HG02763 (cell line): ENCODE results near the gene HNF4A.

ENCODE experiments used
- ATAC-seq: cut with Tn5 transposase; IDR thresholded peaks from one replicate; pipeline ENCODE4 v1.9.1; 2021; ENCODE audit warnings: mild to moderate bottlenecking, moderate library complexity; ENCODE audit not compliant: unreplicated experiment

HNF4A gene

DNA sequence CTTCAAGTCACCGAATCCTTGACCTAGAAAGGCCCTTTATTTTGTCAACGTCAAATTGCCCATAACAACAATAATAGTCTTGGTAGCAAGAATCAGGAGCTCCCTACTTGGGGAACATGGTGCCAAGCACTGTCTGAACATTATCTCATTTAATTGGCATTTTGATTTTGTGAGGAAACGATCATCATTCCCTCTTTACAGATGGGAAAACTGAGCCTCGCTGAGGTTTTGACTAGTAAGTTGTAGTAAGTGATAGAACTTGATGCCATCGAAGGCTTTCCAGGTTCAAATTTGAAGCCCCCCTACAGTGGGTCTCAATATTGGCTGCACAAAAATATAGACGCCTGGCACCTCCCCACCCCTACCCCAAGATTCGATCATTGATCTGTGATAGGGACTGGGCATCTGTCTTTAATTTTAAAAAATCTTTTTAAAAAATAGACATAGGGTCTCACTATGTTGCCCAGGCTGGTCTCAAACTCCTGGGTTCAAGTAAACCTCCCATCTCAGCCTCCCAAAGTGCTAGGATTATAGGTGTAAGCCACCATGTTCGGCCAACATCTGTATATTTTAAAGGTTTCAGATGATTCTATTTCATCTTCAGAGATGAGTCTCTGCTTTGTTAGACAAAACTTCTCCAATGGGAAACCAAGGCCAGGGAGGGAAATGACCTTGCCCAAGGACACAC, 36.7 kb downstream of the HNF4A start:
- ATAC-seq = no peak

GRCh38 chr20:44392776-44393607, 37.5 kb downstream of the HNF4A start:
- ATAC-seq = no peak

DNA sequence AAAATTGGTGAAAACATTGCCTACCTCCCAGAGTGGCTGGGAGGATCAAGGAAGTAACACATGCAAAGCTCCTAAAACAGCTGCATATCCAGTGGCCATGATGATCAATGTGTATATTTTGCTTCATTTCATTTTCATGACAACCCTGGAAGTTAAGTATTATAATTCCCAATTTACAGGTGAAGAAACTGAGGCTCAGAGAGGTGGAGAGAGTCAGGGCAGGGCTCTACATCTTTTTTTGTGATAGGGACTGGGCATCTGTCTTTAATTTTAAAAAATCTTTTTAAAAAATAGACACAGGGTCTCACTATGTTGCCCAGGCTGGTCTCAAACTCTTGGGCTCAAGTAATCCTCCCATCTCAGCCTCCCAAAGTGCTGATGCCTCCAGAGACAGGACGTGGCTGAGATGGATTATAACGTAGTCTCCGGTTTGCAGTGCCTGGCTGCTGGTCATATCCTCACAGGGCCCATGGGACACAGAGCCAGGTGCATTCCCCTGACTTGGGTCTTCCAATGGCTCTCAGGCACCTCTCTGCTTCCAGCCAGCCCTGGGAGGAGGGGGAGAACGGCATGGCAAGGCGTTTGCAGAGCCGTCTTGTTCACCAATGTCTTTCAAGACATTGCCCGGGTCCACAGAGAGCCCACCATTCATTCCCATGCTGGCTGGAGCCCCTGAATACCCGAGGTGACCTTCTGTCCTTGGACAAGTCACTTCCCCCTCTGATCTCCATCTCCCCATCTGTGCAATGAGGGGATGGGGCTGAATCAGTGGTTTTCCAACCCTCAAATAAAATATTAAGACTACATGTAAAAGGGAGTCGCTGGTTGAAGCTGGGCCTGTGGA, 38.3 kb downstream of the HNF4A start:
- ATAC-seq = no peak

DNA sequence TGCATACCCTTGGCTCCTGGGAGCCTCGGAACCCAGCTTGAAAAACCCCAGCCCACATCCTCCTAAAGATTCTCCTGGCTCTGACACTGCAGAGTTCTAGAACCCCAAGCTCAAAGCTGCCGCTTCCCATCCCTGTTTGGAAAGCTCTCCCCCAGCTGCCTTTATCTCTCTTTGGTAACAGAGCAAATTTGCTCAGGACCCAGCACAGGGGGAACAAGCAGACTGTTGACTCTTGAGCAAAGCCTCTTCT, 38.9 kb downstream of the HNF4A start:
- ATAC-seq = no peak

GRCh38 chr20:44394702-44395460, 39.4 kb downstream of the HNF4A start:
- no peak for ATAC-seq

DNA sequence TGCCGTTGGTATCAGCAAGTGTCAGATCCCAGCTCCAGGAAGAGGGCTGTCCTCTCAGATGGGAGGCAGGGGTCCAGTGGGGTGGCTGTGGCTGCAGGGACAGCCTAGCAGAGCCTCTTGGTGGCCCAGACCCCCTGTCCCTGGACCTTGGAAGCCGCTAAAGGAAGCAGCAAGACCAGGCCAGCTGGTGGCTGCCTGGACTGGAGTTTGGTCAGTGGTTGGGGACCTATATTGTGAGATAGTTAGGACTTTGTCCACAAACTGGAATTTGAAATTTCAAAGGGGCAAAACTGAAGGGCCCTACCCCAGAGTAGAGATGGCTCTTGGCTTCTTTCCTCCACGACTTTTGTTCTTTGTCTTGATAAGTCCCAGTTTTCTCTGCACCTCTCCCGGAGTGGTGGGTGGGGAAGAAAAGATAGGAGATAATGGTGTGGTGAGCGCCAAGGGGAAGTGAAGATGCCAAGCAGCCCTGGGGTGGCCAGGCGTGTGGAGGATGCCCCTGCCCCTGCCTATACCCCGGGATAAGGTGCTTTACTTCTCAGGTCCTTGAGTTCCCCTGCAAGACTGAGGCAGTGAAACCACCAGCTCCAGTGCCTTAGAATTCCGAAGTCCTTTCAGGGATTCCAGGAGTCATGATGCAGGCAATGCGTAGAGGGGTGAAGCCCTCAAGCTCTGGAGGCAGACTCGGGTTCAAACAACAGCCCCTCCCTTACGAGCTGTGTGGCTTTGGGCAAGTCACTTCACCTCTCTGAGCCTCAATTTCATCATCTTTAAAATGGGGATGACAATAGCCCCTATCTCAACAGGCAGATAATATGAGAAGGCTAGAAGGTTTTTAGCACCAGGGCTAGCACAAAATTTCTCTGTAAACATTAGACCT, 40.2 kb downstream of the HNF4A start:
- ATAC-seq = no peak

GRCh38 chr20:44396369-44397130, 41.1 kb downstream of the HNF4A start:
- no peak for ATAC-seq

DNA sequence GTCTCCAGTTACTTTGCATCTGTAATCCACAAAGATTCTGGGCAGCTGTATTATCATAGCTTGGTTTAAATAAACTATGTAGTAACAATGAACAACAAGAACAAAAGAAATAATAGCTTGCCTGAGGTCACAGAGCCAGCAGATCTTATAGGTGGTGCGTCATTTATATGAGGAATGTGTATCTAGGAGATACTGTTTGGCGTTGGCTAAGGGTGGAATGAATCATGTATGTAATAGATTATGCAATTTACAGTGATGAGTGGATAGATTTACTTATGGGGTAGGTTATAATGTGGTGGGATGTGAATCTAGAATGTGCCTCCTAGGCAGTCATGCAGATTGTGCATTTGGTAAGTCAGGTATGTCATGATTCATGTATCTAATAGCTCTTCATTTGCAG, 42.8 kb downstream of the HNF4A start:
- ATAC-seq = no peak

- no peak for ATAC-seq
These were observed 43.9 kb downstream of the HNF4A start for GRCh38 chr20:44399446-44399845.

DNA sequence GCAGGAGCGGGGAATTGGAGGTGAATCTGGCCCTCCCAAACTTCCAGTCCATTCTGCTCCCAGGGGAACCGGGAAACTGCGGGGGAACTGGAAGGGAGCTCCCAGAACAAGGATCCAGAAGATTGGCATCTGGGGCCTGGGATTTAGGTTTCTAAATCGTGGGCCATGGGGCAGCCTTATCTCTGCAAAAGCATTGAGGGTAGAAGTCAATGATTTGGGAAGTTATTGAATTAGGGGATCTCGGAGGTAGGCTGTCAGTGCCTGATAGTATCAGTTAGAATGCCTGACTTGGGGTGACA, 45.1 kb downstream of the HNF4A start:
- ATAC-seq = no peak

DNA sequence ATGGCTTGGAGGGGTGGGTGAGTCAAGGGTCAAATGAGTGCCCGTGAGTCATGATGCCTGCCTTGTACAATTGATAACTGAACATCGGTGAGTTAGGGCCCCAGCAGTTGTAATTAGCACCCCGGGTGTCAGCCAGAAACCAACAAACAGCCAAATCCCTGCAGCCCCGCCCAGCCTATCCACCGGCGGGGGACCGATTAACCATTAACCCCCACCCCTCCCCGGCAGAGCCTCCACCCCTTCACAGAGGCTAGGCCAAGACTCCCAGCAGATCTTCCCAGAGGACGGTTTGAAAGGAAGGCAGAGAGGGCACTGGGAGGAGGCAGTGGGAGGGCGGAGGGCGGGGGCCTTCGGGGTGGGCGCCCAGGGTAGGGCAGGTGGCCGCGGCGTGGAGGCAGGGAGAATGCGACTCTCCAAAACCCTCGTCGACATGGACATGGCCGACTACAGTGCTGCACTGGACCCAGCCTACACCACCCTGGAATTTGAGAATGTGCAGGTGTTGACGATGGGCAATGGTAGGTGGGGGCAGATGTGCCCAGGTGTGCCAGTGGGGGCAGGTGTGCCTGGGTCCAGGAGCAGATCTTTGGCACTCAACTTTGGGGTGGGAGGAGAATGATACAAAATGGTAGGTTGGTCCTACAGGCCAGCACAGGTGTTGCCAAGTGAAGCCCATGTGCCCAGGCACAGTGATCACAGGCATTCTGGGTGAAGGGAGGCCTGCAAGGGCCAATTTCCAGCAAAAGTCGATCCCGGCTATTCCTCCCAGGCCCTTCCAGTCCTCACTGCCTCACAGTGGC, 45.7 kb downstream of the HNF4A start:
- no peak for ATAC-seq

DNA sequence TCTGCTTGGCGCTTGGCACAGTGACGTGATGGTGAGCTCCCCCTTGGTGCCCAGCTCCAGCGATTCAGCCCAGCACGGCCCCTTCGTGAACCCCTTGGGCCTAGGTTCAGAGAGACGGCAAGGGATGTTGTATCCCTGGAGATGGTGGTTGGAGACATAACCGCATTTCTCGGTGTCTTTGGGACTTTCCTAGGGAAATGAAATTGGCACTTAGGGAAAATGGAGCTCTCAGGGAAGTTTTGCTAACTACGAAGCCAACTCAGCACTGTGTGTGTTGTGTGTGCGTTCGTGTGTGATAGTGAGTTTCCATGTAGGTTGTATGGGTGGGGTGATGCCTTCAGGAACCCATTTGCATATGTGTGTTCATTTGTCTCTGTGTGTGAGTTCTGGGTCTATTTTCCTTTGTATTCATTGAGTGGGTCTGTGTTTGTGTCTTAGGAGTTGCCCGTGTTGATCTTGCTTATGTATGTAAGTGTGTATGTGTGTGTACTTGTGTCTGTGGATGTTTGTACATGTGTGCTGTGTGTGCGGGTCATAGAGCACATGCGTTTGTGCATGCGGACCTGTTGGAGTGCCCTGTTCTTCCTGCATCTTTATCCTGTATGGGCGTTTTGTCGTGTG, 46.4 kb downstream of the HNF4A start:
- ATAC-seq = no peak

DNA sequence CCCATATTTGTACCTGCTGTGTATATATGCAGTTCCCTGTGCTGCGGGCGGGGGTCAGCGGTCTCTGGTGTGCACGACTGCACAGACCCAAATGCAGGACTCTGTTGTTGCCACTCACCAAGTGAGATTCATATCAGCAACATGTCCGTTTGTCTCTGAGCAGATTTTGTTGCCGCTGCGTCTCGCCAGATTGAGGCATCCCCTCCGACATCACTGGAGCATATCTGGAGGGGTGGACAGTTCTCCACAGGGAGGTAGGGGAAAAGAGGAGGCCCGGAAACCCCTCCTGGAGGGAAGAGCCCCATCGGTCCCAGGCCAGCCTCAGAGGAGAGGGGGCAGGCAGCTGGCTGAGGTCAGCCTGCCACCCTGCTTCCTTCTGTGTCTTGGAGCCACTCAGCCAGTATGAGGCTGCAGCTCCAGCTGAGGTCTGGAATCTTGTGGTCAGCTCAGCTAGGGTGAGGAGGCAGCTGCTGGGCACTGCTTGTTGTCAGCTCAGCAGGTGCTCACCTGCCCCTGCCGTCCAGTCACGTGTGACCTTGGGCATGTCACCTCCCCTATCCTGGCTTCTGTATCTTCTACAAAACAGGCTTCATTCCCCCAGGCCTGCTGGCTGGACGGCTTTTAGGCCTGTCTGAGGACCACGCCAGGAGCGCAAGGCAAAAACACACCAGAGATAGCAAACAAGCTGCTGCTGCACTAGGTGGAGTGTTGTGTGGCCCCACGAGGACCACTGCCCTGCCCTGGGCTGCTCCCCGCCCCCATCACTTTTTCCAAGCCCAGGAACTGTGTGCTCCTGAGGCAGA, 47.1 kb downstream of the HNF4A start:
- no peak for ATAC-seq

- no peak for ATAC-seq
These were observed 48.0 kb downstream of the HNF4A start for GRCh38 chr20:44403194-44404112.

GRCh38 chr20:44404204-44405181, 49.0 kb downstream of the HNF4A start:
- ATAC-seq = no peak
